ENCODE results near the gene PDE4B.

DNA sequence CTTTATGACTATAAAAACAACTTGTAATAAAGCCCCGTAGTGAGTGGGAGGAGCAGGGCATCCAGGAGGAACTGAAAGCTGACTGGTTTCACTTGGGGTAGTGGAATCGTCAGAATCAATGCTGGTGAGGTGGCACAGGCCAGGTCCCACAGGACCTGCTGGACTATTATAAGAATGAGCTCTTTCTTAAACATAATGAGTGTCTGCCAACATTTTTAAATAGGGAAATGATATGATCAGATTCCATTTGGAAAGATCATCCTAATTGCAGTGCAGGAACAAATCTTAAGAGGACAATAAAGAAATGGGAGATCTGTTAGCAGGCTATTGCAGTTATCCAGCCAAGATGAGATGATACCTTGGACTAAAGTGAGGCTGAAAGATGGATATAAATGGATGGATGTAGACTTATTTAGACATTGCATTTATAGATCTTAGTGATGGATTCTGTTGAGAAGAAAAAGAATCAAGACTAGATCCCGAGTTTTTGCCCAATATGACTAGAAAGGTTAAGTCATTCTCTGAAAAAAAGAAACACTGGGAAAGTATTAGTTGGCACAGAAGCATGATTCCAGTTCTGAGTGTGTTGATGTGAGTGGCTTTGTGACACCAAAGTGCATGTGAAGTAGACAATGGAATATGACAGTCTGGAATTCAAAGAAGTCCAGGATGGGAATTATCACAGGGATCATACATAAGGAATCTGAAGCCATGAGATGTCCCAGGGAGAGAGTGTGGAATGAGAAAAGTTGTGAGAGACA, 587.9 kb downstream of the PDE4B start:
- TF ChIP-seq CTCF (IDR thresholded peaks at IDR 0.05), result no peak
- TF ChIP-seq POLR2AphosphoS5 (IDR thresholded peaks at IDR 0.05), result no peak
